ENCODE data around the gene XCL1. TPM values are rescaled to one million over a fixed set of nuclear protein-coding genes. Genes with fewer than 3 reads are reported as not detected.
A peak's percentile ranks its signal among the peaks of the same experiment; 100 is the strongest.
"Not testable (repeated sequence)": the region's sequence is repeated elsewhere in the genome, so short reads cannot be mapped to it uniquely, and the experiment has no call there.

XCL1 gene
- total RNA-seq (2014; rRNA removed; shearing (Covaris generic)): not detected in 2 replicates

GRCh38 chr1:168576245-168576688 lies at the start of gene XCL1:
XCL1 (plus strand) TSS chr1:168576605; CDS start chr1:168576638, 33 bp downstream.
- DNase-seq (ENCODE audit: low read depth): not testable (repeated sequence)

- no peak for DNase-seq (ENCODE audit: low read depth)
Observed at GRCh38 chr1:168529518-168529917, 46.9 kb upstream of the XCL1 start.

GRCh38 chr1:168531615-168532345 lies 44.6 kb upstream of the XCL1 start:
- DNase-seq (ENCODE audit: low read depth): peak; percentile 4

GRCh38 chr1:168535536-168535935 lies 40.9 kb upstream of the XCL1 start:
- DNase-seq (ENCODE audit: low read depth): no peak

DNA sequence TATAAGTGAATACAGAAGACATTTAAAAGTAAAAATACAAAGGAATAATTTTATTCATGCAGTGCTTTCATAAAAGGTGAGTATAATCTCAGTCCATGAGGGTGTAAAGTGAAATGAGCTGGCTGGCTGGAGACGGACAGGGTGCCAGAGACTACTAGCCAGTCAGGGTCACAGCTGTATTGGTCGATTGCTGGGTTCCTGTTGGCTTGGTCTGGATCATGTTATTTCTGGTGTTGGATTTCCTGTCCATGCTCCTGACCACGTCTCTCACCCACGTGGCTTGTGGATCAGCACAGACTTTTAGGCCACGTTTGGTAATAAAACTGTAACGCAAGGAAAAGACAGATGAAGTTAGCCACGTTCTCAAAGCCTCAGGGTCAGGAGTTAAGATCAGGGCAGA lies 35.6 kb upstream of the XCL1 start:
- not testable (repeated sequence) for DNase-seq (ENCODE audit: low read depth)

- not testable (repeated sequence) for DNase-seq (ENCODE audit: low read depth)
Observed at GRCh38 chr1:168542978-168543377, 33.4 kb upstream of the XCL1 start.

DNA sequence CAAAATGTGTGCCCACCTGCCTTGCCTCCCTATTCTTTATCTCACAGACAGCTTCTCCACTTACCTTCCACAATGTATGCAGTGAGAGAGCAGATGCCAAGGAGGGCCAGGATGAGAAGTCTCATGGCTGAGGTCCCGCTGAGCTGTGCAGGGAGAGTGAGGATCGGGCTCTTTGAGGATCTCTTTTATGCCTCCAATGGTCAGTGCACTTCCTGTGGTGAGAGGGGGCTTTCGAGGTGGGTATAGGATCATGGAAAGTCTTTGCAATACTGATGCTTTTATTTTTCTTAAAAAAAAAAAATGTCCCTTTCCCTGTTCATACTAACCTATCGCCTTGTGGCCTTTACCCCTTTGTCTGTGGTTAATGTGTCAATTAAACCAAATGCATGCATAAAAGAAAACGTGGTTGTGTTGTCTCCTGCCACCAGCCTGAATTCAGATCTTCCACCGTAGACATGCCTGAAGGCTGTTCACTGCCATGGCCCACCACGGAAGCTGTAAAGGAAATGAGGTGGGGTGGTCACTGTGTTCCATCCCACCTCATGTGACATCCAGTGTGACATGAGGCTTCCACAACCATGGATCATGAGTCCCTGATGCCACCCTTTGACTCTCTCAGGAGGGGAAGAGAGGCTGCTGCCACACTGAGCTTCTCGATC lies 32.4 kb upstream of the XCL1 start, which contains the start of gene XCL2:
Gene XCL2, minus strand, starts transcription at position 158 of the 659 bp plus-strand sequence. Its CDS starts 33 bp downstream, at position 125.
- not testable (repeated sequence) for DNase-seq (ENCODE audit: low read depth)

DNA sequence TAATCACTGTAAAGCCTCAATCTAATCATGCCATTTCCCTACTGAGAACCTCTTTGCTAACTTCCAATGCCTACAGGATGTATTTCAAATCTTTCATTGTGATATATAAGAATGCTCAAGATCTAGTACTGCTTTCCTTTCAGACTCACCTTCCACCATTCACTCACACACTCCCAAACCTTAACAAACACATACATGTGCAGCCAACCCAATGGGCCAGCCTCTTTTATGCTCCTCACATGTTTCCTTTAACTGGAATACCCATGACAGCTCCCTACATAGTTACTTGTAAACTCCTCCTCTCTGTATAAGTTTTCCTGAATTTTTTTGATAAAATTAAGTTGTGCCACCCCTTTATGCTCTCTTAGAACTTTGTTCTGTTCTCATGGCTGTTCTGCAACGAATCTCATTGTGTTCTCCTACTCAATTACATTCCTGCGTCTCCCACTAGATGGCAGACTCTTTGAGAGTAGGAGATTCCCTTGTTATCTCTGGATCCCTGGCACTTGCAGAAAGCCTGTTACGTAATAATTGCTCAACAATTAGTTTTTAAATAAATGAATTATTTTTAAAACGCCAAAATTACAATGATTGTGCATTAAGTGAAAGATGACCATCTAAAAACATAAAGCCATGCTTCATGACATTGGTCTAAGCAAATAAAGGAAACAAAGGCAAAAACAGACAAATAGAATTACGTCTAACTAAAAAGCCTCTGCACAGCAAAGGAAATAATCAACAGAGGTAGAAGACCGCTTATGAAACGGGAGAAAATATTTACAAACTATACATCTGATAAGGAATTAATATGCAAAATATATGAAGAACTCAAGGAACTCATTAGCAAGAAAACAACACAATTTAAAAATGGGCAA lies 30.5 kb upstream of the XCL1 start:
- DNase-seq (ENCODE audit: low read depth): peak; percentile 5

GRCh38 chr1:168546553-168546895 lies 29.9 kb upstream of the XCL1 start:
- not testable (repeated sequence) for DNase-seq (ENCODE audit: low read depth)

- DNase-seq (ENCODE audit: low read depth): no peak
Observed at GRCh38 chr1:168550971-168551370, 25.4 kb upstream of the XCL1 start.

DNA sequence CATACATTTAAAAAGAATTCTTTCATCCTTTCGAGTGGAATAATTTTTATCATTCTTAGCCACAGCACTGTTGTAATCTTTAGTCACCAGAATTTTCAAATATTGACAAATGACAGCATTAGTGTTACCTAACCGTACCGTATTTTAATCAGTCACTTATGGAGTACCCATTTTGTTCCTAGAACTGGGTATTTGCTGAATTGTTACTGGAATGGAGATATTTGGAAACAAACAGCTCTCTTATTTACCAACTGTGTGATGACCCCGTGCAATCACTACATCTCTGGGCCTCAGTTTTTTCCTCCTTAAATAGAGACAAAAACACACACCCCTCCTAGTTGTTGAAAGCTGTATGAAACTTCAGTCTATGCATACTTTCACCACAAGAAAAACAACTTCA lies 24.7 kb upstream of the XCL1 start:
- no peak for DNase-seq (ENCODE audit: low read depth)

- no peak for DNase-seq (ENCODE audit: low read depth)
Observed at GRCh38 chr1:168552961-168553360, 23.4 kb upstream of the XCL1 start.

- no peak for DNase-seq (ENCODE audit: low read depth)
Observed at GRCh38 chr1:168553680-168554553, 22.5 kb upstream of the XCL1 start.

DNA sequence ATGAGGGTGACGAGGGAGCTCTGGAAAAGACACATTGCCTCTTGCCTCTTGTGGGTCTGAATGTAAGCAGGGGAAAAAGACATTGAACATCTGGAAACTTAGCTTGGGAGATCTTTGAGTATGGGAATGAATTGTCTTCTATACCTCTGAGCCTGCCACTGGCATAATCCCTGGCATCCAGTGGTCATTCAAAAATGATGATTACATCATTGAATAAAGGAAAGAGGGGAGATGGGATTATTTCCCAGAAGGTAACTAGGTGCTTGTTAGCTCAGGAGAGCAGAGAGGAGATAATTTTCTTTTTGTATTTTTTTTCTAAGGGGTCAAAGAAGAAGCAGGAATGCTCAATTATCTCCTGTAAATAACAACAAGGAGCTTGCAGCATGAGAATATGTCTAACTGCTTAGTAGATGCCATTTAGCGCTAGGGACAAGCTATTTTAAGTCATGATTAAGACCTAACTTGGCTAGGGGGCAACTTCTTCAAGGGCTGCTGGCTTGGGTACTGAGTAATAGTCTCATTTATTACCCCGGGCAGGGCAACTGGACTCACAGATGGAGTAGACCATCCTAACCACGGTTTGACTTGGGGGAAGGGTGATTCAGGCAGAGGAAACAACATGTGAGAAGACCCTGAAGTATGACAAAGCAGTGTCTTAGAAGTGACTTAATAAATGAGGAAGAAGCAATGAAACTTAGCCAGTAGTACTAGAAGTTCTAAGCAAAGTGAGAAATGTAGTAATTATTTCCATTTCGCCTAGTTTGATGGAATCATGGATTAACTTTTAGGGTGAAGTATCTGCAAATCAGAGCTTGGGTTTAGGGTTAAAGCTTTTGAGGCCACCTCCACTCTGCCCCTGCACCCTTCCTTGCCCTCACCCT lies 21.6 kb upstream of the XCL1 start:
- no peak for DNase-seq (ENCODE audit: low read depth)

- DNase-seq (ENCODE audit: low read depth): no peak
Observed at GRCh38 chr1:168555508-168556046, 20.8 kb upstream of the XCL1 start.

DNA sequence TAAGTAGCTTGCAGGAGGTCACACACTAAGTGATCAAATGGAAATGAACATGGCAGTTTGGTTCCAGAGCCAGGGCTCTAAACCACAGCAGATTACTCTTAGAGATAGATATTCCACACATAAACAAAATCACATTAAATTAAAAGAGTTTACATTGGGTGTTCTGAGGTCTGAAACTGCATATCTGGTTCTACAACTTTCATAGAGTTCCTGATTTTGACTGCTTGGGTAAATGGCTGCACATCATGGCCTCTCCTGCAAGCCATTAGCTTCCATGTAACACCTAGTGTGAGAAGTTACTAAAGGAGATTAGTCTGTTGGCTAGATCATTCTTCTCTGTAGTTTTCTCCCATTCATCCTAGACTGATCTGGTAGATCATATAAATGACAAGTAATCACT lies 19.8 kb upstream of the XCL1 start:
- no peak for DNase-seq (ENCODE audit: low read depth)

- no peak for DNase-seq (ENCODE audit: low read depth)
Observed at GRCh38 chr1:168560370-168560769, 16.0 kb upstream of the XCL1 start.

- no peak for DNase-seq (ENCODE audit: low read depth)
Observed at GRCh38 chr1:168561989-168562388, 14.4 kb upstream of the XCL1 start.

- DNase-seq (ENCODE audit: low read depth): no peak
Observed at GRCh38 chr1:168565825-168566224, 10.6 kb upstream of the XCL1 start.

DNA sequence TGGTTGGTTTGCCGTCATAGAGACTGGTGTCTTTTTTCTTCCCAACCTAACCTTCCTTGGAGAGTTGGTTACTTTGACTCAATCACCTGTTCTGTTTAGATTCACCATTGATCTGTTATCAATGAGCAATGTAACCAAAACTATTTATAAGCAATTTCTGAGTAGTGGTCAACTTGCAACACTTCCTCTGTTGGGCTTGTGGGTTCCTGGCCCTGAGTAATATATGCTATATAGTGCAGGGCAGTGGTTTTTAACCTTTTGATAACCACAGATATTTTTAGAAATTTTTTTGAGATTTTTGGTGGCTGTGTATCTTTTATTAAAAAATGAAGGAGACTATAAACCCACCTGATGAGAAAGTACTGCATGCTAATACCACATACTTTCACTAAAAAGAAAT lies 9.4 kb upstream of the XCL1 start:
- DNase-seq (ENCODE audit: low read depth): no peak
